ENCODE measurements around the gene POLN. TPM values are rescaled to one million over a fixed set of nuclear protein-coding genes. Genes with fewer than 3 reads are reported as not detected.
A peak's percentile ranks its signal among the peaks of the same experiment; 100 is the strongest.

POLN gene
- total RNA-seq, 1 donor: 2.9 TPM

DNA sequence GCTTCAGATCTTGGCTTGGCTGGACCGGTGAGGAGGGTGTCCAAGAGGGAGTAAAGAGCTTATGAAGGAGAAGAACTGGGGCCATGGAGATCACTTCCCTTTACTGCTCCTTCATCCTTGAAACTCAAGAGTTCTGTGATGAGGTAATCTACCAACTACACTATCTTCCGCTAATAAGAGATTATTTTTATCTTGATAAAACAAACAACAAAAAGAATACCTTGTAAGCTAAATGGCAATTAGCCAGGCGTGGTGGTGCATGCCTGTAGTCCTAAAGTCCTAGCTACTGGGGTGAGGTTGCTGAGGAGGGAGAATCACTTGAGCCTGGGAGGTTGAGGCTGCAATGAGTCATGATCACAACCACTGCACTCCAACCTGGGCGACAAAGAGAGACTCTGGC lies 47.4 kb downstream of the POLN start:
- TF ChIP-seq, protein P1, sequence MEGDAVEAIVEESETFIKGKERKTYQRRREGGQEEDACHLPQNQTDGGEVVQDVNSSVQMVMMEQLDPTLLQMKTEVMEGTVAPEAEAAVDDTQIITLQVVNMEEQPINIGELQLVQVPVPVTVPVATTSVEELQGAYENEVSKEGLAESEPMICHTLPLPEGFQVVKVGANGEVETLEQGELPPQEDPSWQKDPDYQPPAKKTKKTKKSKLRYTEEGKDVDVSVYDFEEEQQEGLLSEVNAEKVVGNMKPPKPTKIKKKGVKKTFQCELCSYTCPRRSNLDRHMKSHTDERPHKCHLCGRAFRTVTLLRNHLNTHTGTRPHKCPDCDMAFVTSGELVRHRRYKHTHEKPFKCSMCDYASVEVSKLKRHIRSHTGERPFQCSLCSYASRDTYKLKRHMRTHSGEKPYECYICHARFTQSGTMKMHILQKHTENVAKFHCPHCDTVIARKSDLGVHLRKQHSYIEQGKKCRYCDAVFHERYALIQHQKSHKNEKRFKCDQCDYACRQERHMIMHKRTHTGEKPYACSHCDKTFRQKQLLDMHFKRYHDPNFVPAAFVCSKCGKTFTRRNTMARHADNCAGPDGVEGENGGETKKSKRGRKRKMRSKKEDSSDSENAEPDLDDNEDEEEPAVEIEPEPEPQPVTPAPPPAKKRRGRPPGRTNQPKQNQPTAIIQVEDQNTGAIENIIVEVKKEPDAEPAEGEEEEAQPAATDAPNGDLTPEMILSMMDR (IDR thresholded peaks at IDR 0.05; ENCODE audit: extremely low read depth, low read depth, low read length): no peak
- no peak for DNase-seq (ENCODE audit: insufficient read length, low spot score, missing footprints)
- Histone ChIP-seq H3K4me3 (ENCODE audit: insufficient read depth, low read length) (no peak overlapping the region), H3K27ac (ENCODE audit: low read depth, low read length) (no peak overlapping the region), H3K4me1 (ENCODE audit: insufficient read depth, low read length) (no peaks in the 10 kb centered on the region), H3K27me3 (ENCODE audit: insufficient read depth, low read length) (no peaks in the 10 kb centered on the region), H4K20me1 (ENCODE audit: insufficient read depth, low read length) (no peaks in the 10 kb centered on the region), H2AFZ (ENCODE audit: low read length) (no peak overlapping the region), H3K79me2 (ENCODE audit: insufficient read depth, low read length) (no peaks in the 10 kb centered on the region), H3K36me3 (ENCODE audit: insufficient read depth, low read length) (no peaks in the 10 kb centered on the region), H3K9me3 (ENCODE audit: low read depth, low read length) (no peaks in the 10 kb centered on the region), H3K4me2 (ENCODE audit: insufficient read depth, low read length) (no peak overlapping the region)

DNA sequence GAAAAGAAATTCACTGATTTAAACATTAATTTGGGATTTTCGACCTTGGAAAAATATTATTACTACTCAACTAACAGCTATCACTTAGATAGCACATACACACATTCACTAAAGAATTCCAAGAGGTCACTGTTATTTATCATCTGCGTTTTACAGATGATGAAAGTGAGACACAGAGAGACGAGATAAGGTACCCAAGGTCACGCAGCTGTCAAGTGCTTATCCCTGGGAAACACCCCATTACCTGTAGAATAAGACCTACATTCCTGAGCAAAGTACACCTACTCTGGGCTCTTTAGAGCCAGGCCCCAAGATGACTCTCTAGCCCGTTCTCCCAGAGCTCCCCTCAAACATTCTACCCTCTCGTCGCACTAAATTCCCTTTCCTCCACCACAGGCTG lies 48.6 kb downstream of the POLN start:
- no peak overlapping the region for H3K4me3 ChIP-seq (ENCODE audit: insufficient read depth, low read length)
- H3K79me2 ChIP-seq (ENCODE audit: insufficient read depth, low read length): no peaks in the 10 kb centered on the region
- no peak overlapping the region for H3K4me2 ChIP-seq (ENCODE audit: insufficient read depth, low read length)
- no peak overlapping the region for H2AFZ ChIP-seq (ENCODE audit: low read length)
- no peaks in the 10 kb centered on the region for H3K9me3 ChIP-seq (ENCODE audit: low read depth, low read length)
- TF ChIP-seq, protein P1 (IDR thresholded peaks at IDR 0.05; ENCODE audit: extremely low read depth, low read depth, low read length): no peak
- no peaks in the 10 kb centered on the region for H4K20me1 ChIP-seq (ENCODE audit: insufficient read depth, low read length)
- no peak overlapping the region for H3K27ac ChIP-seq (ENCODE audit: low read depth, low read length)
- H3K4me1 ChIP-seq (ENCODE audit: insufficient read depth, low read length): no peaks in the 10 kb centered on the region
- no peaks in the 10 kb centered on the region for H3K27me3 ChIP-seq (ENCODE audit: insufficient read depth, low read length)
- no peaks in the 10 kb centered on the region for H3K36me3 ChIP-seq (ENCODE audit: insufficient read depth, low read length)
- no peak for DNase-seq (ENCODE audit: insufficient read length, low spot score, missing footprints)

DNA sequence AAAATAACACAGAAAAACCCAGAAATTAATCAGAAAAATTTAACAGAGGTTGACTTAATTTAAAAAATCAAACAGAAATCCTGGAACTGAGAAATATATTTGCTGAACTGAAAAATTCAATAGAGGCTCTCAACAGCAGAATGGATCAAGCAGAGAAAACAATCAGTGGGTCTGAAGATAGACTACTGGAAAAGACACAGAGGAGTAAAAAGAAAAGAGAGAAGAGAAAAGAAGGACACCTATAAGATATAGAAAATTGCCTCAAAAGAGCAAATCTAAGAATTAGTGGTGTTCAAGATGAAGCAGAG lies 55.1 kb downstream of the POLN start:
- no peaks in the 10 kb centered on the region for H3K9me3 ChIP-seq (ENCODE audit: low read depth, low read length)
- DNase-seq (ENCODE audit: insufficient read length, low spot score, missing footprints): no peak
- no peaks in the 10 kb centered on the region for H3K36me3 ChIP-seq (ENCODE audit: insufficient read depth, low read length)
- H3K27me3 ChIP-seq (ENCODE audit: insufficient read depth, low read length): no peaks in the 10 kb centered on the region
- no peak overlapping the region for H2AFZ ChIP-seq (ENCODE audit: low read length)
- H3K4me3 ChIP-seq (ENCODE audit: insufficient read depth, low read length): no peak overlapping the region
- no peaks in the 10 kb centered on the region for H3K4me1 ChIP-seq (ENCODE audit: insufficient read depth, low read length)
- TF ChIP-seq, protein P1 (IDR thresholded peaks at IDR 0.05; ENCODE audit: extremely low read depth, low read depth, low read length): no peak
- no peak overlapping the region for H3K27ac ChIP-seq (ENCODE audit: low read depth, low read length)
- H3K79me2 ChIP-seq (ENCODE audit: insufficient read depth, low read length): no peaks in the 10 kb centered on the region
- H3K4me2 ChIP-seq (ENCODE audit: insufficient read depth, low read length): no peak overlapping the region
- H4K20me1 ChIP-seq (ENCODE audit: insufficient read depth, low read length): no peaks in the 10 kb centered on the region

DNA sequence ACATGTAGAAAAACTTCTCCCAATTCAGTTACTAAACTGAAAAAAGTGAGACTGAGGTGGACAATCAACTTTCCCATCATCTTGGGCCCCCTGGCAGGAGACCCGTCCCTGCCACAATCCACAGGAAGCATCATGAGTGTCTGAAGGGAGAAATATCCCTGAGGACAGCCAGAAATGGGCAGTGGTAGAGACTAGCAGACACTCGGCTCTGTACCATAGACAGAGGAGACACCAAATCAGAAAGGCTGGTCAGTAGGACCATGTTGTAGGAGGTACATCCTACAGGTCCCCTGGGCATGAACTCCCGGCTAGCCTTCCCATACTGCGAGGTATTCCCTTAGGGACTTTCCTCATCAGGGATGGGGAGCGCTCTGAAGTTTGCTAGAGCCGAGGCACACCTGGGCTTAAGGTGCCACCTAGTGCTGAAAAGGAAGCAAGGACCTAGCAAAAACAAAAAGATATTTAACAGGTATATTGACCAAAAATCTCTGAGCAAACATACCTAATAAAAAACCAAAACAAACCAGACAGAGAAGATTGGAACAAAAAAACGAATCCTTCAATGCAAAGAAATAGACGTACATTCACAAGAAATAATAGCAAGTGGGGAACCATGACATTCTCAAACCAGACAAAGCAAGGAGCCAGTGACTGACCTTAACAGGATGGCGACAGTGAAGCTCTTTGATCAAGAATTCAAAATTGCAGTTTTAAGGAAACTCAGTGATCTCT lies 55.6 kb downstream of the POLN start:
- no peak overlapping the region for H3K4me3 ChIP-seq (ENCODE audit: insufficient read depth, low read length)
- no peaks in the 10 kb centered on the region for H3K4me1 ChIP-seq (ENCODE audit: insufficient read depth, low read length)
- H3K27ac ChIP-seq (ENCODE audit: low read depth, low read length): no peak overlapping the region
- no peaks in the 10 kb centered on the region for H3K36me3 ChIP-seq (ENCODE audit: insufficient read depth, low read length)
- no peaks in the 10 kb centered on the region for H4K20me1 ChIP-seq (ENCODE audit: insufficient read depth, low read length)
- DNase-seq (ENCODE audit: insufficient read length, low spot score, missing footprints): no peak
- H3K4me2 ChIP-seq (ENCODE audit: insufficient read depth, low read length): no peak overlapping the region
- TF ChIP-seq, protein P1 (IDR thresholded peaks at IDR 0.05; ENCODE audit: extremely low read depth, low read depth, low read length): peak; percentile 12
- H2AFZ ChIP-seq (ENCODE audit: low read length): no peak overlapping the region
- no peaks in the 10 kb centered on the region for H3K9me3 ChIP-seq (ENCODE audit: low read depth, low read length)
- no peaks in the 10 kb centered on the region for H3K79me2 ChIP-seq (ENCODE audit: insufficient read depth, low read length)
- H3K27me3 ChIP-seq (ENCODE audit: insufficient read depth, low read length): no peaks in the 10 kb centered on the region
